ENCODE measurements around the gene KRTAP9-1. TPM values are rescaled to one million over a fixed set of nuclear protein-coding genes. Genes with fewer than 3 reads are reported as not detected.

KRTAP9-1 gene
- total RNA-seq, 1 experiment from 2014 or later: not detected

DNA sequence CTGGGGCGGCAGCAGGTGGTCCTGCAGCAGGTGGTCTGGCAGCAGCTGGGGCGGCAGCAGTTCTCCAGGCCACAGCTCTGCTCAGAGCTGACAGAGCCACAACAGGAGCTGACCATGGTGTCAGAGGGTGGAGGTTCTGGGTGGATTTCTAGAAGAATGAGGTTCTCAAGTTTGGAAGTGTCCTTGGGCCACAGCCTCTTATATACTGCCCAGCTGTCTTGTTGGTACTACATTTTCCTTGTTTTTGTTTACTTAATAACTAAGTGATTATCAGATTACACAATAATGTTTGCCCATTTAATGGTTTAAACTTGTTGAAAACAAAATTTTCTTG lies 40.1 kb upstream of the KRTAP9-1 start, which contains the start of gene KRTAP4-5:
TSS of gene KRTAP4-5 (minus strand) at position 174 of the 334 bp plus-strand sequence. CDS start at position 116, 58 bp downstream.
- no peak within 1 kb of the TSS for H3K27ac Mint-ChIP-seq (ENCODE audit: unreplicated experiment)
- POLR2A ChIA-PET: no interaction called here
- CTCF ChIA-PET: no interaction called here
- H3K4me3 Mint-ChIP-seq (ENCODE audit: unreplicated experiment): no peak within 1 kb of the TSS
- Histone ChIP-seq H3K9me3 (no peaks in the 10 kb centered on the region), H3K36me3 (ENCODE audit: control insufficient read depth, insufficient read depth, low read length) (no peaks in the 10 kb centered on the region), H3K4me3 (ENCODE audit: low read depth, low read length) (no peak within 1 kb of the TSS), H3K4me1 (no peaks in the 10 kb centered on the region), H3K27me3 (replicated peaks; ENCODE audit: control insufficient read depth, insufficient read depth, low read length) (no peaks in the 10 kb centered on the region)
- TF ChIP-seq, protein P1, sequence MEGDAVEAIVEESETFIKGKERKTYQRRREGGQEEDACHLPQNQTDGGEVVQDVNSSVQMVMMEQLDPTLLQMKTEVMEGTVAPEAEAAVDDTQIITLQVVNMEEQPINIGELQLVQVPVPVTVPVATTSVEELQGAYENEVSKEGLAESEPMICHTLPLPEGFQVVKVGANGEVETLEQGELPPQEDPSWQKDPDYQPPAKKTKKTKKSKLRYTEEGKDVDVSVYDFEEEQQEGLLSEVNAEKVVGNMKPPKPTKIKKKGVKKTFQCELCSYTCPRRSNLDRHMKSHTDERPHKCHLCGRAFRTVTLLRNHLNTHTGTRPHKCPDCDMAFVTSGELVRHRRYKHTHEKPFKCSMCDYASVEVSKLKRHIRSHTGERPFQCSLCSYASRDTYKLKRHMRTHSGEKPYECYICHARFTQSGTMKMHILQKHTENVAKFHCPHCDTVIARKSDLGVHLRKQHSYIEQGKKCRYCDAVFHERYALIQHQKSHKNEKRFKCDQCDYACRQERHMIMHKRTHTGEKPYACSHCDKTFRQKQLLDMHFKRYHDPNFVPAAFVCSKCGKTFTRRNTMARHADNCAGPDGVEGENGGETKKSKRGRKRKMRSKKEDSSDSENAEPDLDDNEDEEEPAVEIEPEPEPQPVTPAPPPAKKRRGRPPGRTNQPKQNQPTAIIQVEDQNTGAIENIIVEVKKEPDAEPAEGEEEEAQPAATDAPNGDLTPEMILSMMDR (IDR thresholded peaks at IDR 0.05; ENCODE audit: insufficient read depth in 1 of 2, low read depth in 1 of 2, low read length in 1 of 2, severe bottlenecking in 1 of 2, unreplicated experiment in 1 of 2): no peak
- DNase-seq: no peak
- intact Hi-C loops (cut with micrococcal nuclease; ENCODE audit: unreplicated experiment): no loop called here
- peaks cover 9% of the 10 kb centered on the region for H3K9me3 Mint-ChIP-seq (ENCODE audit: unreplicated experiment)
- H3K27me3 Mint-ChIP-seq (ENCODE audit: insufficient read depth, unreplicated experiment): no peaks in the 10 kb centered on the region
- BruUV-seq (replicated peaks): no TSS peak
- no peaks in the 10 kb centered on the region for H3K4me1 Mint-ChIP-seq (ENCODE audit: low read depth, unreplicated experiment)
- no peaks in the 10 kb centered on the region for H3K36me3 Mint-ChIP-seq (ENCODE audit: insufficient read depth, unreplicated experiment)

DNA sequence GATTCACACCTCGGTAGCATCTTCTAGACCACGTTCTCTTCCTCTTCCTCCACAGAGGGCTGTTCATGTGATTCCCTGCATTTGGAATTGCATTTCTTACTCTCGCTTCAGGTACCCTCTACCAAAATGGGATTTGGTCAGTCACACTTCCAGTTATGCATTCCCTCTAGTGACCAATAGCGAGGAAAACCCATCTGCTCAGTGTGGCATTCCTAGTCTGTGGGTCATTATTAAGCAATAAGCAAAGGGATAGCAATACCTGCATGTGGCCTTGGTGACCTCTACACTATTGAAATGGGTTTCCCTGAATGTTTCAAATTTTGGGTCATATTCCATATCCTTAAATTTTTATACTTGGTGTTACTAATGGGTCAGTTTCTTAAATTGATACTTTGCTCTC lies 39.7 kb upstream of the KRTAP9-1 start:
- Mint-ChIP-seq H3K9me3 (ENCODE audit: unreplicated experiment) (peaks cover 5% of the 10 kb centered on the region), H3K4me3 (ENCODE audit: unreplicated experiment) (no peak overlapping the region), H3K27me3 (ENCODE audit: insufficient read depth, unreplicated experiment) (no peaks in the 10 kb centered on the region), H3K36me3 (ENCODE audit: insufficient read depth, unreplicated experiment) (no peaks in the 10 kb centered on the region), H3K27ac (ENCODE audit: unreplicated experiment) (no peak overlapping the region), H3K4me1 (ENCODE audit: low read depth, unreplicated experiment) (no peaks in the 10 kb centered on the region)
- ChIA-PET POLR2A (no interaction called here), CTCF (no interaction called here)
- no peaks in the 10 kb centered on the region for H3K4me1 ChIP-seq
- no peaks in the 10 kb centered on the region for H3K27me3 ChIP-seq (replicated peaks; ENCODE audit: control insufficient read depth, insufficient read depth, low read length)
- BruUV-seq (replicated peaks): no TSS peak
- no peak overlapping the region for H3K4me3 ChIP-seq (ENCODE audit: low read depth, low read length)
- TF ChIP-seq, protein P1 (IDR thresholded peaks at IDR 0.05; ENCODE audit: insufficient read depth in 1 of 2, low read depth in 1 of 2, low read length in 1 of 2, severe bottlenecking in 1 of 2, unreplicated experiment in 1 of 2): no peak
- H3K36me3 ChIP-seq (ENCODE audit: control insufficient read depth, insufficient read depth, low read length): no peaks in the 10 kb centered on the region
- intact Hi-C loops (cut with micrococcal nuclease; ENCODE audit: unreplicated experiment): no loop called here
- no peak for DNase-seq
- no peaks in the 10 kb centered on the region for H3K9me3 ChIP-seq

DNA sequence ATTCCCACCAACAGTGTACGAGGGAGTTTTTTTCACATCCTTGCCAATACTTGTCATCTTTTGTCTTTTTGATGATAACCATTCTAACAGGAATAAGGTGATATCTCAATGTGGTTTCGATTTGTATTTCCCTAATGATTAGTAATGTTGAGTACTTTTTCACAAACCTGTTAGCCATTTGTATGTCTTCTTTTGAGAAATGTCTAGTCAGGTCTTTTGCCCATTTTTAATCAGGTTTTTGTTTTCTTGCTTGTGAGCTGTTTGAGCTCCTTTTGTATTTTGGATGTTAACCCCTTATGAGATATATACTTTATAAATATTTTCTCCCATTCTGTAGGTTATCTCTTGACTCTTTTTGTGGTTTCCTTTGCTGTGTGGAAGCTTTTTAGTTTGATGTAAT lies 38.2 kb upstream of the KRTAP9-1 start:
- no peak for DNase-seq
- no TSS peak for BruUV-seq (replicated peaks)
- Histone ChIP-seq H3K4me1 (no peaks in the 10 kb centered on the region), H3K27me3 (replicated peaks; ENCODE audit: control insufficient read depth, insufficient read depth, low read length) (no peaks in the 10 kb centered on the region), H3K9me3 (no peaks in the 10 kb centered on the region), H3K36me3 (ENCODE audit: control insufficient read depth, insufficient read depth, low read length) (no peaks in the 10 kb centered on the region), H3K4me3 (ENCODE audit: low read depth, low read length) (no peak overlapping the region)
- no peak overlapping the region for H3K27ac Mint-ChIP-seq (ENCODE audit: unreplicated experiment)
- intact Hi-C loops (cut with micrococcal nuclease; ENCODE audit: unreplicated experiment): no loop called here
- no peaks in the 10 kb centered on the region for H3K27me3 Mint-ChIP-seq (ENCODE audit: insufficient read depth, unreplicated experiment)
- TF ChIP-seq, protein P1 (IDR thresholded peaks at IDR 0.05; ENCODE audit: insufficient read depth in 1 of 2, low read depth in 1 of 2, low read length in 1 of 2, severe bottlenecking in 1 of 2, unreplicated experiment in 1 of 2): no peak
- H3K4me1 Mint-ChIP-seq (ENCODE audit: low read depth, unreplicated experiment): no peaks in the 10 kb centered on the region
- H3K9me3 Mint-ChIP-seq (ENCODE audit: unreplicated experiment): no peaks in the 10 kb centered on the region
- no peak overlapping the region for H3K4me3 Mint-ChIP-seq (ENCODE audit: unreplicated experiment)
- H3K36me3 Mint-ChIP-seq (ENCODE audit: insufficient read depth, unreplicated experiment): no peaks in the 10 kb centered on the region
- POLR2A ChIA-PET: no interaction called here
- CTCF ChIA-PET: no interaction called here
